Heart left ventricle (tissue), 16 donors: ENCODE results near the gene PXT1. TPM values are rescaled to one million over a fixed set of nuclear protein-coding genes. Genes with fewer than 3 reads are reported as not detected.
"Not testable (repeated sequence)": the region's sequence is repeated elsewhere in the genome, so short reads cannot be mapped to it uniquely, and the experiment has no call there.

Source experiments
- ATAC-seq, 4 donors: fragments of 200-7000 bp; cut with Tn5 transposase; one replicate each; pipeline ENCODE4 v1.9.1; 2020 to 2022; ENCODE audit warnings: moderate library complexity in 4 of 4, mild to moderate bottlenecking in 3 of 4, moderate number of reproducible peaks in 1 of 4
- DNase-seq, 5 donors: peaks; one replicate each; pipeline ENCODE4 v3.0.0-alpha.2; 2020
- H3K27ac ChIP-seq, 12 donors: fragments of 200-600 bp; sonication (generic) in 4 of 12; one replicate each; pipeline versions ENCODE4 v1.5.0 to v1.8.0; 2016 to 2022; ENCODE audit warnings: mild to moderate bottlenecking in 2 of 12
- H3K27me3 ChIP-seq, 9 donors: fragments of 200-600 bp; sonication (generic) in 2 of 9; one replicate each; pipeline versions ENCODE4 v1.5.1 to v1.8.0; 2016 to 2022; ENCODE audit warnings: mild to moderate bottlenecking in 3 of 9
- H3K36me3 ChIP-seq, 9 donors: fragments of 200-600 bp; sonication (generic) in 2 of 9; one replicate each; pipeline versions ENCODE4 v1.5.0 to v1.8.0; 2018 to 2022; ENCODE audit warnings: mild to moderate bottlenecking in 2 of 9
- H3K4me1 ChIP-seq, 12 donors: fragments of 200-600 bp; sonication (generic) in 4 of 12; one replicate each; pipeline versions ENCODE4 v1.5.0 to v1.8.0; 2016 to 2022; ENCODE audit warnings: mild to moderate bottlenecking in 3 of 12
- H3K4me3 ChIP-seq, 12 donors: fragments of 200-600 bp; sonication (generic) in 4 of 12; one replicate each; pipeline versions ENCODE4 v1.5.0 to v1.8.0; 2017 to 2022; ENCODE audit warnings: mild to moderate bottlenecking in 9 of 12, moderate library complexity in 4 of 12
- H3K9me3 ChIP-seq, 12 donors: fragments of 200-600 bp; sonication (generic) in 4 of 12; one replicate each; pipeline versions ENCODE4 v1.5.0 to v1.8.0; 2016 to 2022; ENCODE audit warnings: mild to moderate bottlenecking in 1 of 12
- POLR2A ChIP-seq, 2 donors: fragments of 450-650 bp; IDR thresholded peaks; one replicate each; pipeline ENCODE4 v1.6.1; 2017; ENCODE audit warnings: antibody characterized with exemption in 2 of 2, mild to moderate bottlenecking in 2 of 2, moderate library complexity in 2 of 2
- WGBS, 4 donors: extraction: QIAGEN DNeasy Blood & Tissue Kit in 2 of 4; methylation state at CpG; one replicate each; pipeline versions ENCODE4 v1.1.5 to v1.1.7; 2013 to 2018; 5-methylcytosine and 5-hydroxymethylcytosine counted together
- intact Hi-C, 10 donors: fragments of 100-400 bp; cut with DNase I; formaldehyde crosslinking; loops; one replicate each; pipeline versions ENCODE4 v1.11.1 to v1.14.2; 2022
- polyA plus RNA-seq, 2 donors: library from polyadenylated mRNA; stranded (reverse); fragments of 200-250 nt; gene quantifications; one replicate each; pipeline ENCODE4 v1.2.3, GENCODE V29; 2013
- total RNA-seq, 9 donors: library from RNA; depleted of rRNA in 2 of 9; stranded (reverse); fragments of >200 nt in 2 of 9; fragmentation: NEBNext Ultra II Directional in 3 of 9; extraction: Animal tissue kit (Norgen Biotek cat#: 25700) in 3 of 9; gene quantifications; one replicate each; pipeline versions ENCODE4 v1.1.0 to v1.2.4, GENCODE V29; 2016 to 2023
- TF ChIP-seq, protein P1 (sequence below), 12 donors: fragments of 200-600 bp; sonication (generic) in 4 of 12; IDR thresholded peaks; one replicate each; pipeline versions ENCODE4 v1.5.0 to v1.8.0; 2018 to 2022; ENCODE audit warnings: antibody characterized with exemption in 12 of 12, mild to moderate bottlenecking in 5 of 12
- donor health status: ischemic (EF 13 %, LVEDD 7.1; RV severe dilation, severe dysfunction).
- donor health status: healthy with polysubstance abuse.
- donor health status: DM: no; HTN: yes; CAD: no.
- donor health status: DM: no; HTN: no; CAD: no.
- donor health status: ischemic (EF 25% LVEDD 6.9; RV normal size, moderate dysfunction).
- donor health status: ischemic (EF 25% LVEDD 5.7; RV mildly dilated, moderate dysfunction).
- donor health status: healthy.
- donor health status: DM: yes; HTN: yes; CAD: no.
- donor health status: ischemic (EF 35%, LVEDD 5.7; RV mildly dilated, moderate dysfunction).
- donor health status: nonischemic (EF 11% LVEDD 7.7; RV severe dilation, severe dysfunction).
- donor health status: DM: yes; HTN: yes; CAD: no.
- donor health status: PGD.
- donor health status: ischemic (EF 29% LVEDD 5.4; RV normal size, mild dysfunction).
- donor health status: nonischemic (EF 23%, LVEDD 6.1; RV moderate dilation, normal function).

The PXT1 gene
- total and polyA plus RNA-seq, 11 donors, result 0.11 to 0.59 (median 0.32) TPM; not detected in 5

DNA sequence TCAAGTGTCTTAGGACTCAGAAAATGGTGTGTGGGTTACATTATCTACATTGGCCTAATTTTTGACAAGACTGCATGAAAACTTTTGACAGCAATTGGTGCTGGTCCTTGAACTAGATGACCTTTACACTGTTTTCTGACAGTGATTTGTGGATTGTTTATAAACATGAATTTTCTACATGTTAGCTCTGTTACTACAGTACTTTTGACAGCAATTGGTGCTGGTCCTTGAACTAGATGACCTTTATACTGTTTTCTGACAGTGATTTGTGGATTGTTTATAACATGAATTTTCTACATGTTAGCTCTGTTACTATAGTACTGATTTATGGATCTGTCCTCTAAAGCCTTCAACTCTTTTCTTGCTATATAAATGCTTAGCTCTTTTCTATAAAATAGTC is 16.8 kb upstream of the PXT1 start:
- no peak overlapping the region for H3K27ac ChIP-seq
- DNase-seq (no peak), ATAC-seq (no peak)
- H3K4me3 ChIP-seq, result no peak overlapping the region
- H3K9me3 ChIP-seq, result no peaks in the 10 kb centered on the region
- intact Hi-C loops, result no loop called here
- H3K27me3 ChIP-seq, result no peaks in the 10 kb centered on the region
- TF ChIP-seq, protein P1, sequence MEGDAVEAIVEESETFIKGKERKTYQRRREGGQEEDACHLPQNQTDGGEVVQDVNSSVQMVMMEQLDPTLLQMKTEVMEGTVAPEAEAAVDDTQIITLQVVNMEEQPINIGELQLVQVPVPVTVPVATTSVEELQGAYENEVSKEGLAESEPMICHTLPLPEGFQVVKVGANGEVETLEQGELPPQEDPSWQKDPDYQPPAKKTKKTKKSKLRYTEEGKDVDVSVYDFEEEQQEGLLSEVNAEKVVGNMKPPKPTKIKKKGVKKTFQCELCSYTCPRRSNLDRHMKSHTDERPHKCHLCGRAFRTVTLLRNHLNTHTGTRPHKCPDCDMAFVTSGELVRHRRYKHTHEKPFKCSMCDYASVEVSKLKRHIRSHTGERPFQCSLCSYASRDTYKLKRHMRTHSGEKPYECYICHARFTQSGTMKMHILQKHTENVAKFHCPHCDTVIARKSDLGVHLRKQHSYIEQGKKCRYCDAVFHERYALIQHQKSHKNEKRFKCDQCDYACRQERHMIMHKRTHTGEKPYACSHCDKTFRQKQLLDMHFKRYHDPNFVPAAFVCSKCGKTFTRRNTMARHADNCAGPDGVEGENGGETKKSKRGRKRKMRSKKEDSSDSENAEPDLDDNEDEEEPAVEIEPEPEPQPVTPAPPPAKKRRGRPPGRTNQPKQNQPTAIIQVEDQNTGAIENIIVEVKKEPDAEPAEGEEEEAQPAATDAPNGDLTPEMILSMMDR (IDR thresholded peaks at IDR 0.05), result no peak
- no peak for TF ChIP-seq POLR2A (IDR thresholded peaks at IDR 0.05)
- no peaks in the 10 kb centered on the region for H3K36me3 ChIP-seq
- H3K4me1 ChIP-seq, result peaks cover 0 to 45% (median 11%) of the 10 kb centered on the region in 12 donors

DNA sequence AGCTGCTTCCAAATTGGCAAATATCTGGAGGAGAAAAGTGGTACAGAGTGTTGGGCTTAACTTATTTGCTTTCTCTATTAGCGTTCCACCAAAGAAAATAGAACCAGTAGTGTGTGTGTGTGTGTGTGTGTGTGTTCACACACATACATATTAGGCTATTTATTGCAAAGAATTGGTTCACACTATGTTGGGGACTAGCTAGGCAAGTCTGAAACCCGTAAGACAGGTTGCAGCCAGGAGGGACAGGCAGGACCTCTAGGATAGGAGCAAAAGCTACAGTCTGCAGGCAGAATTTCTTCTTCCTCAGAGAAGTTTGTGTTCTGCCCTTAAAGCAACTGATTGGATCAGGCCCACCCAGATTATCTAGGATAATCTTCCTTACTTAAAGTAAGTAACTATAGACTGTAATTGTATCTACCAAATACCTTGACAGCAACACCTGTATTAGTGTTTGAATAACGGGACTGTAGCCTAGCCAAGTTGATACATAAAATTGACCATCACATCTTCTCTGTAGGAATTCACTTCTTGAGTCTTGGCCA is 12.9 kb upstream of the PXT1 start:
- no peak for DNase-seq
- 91 to 96% (median 93%) methylated on average over 3 of the region's 3 CpGs for WGBS, 4 donors

DNA sequence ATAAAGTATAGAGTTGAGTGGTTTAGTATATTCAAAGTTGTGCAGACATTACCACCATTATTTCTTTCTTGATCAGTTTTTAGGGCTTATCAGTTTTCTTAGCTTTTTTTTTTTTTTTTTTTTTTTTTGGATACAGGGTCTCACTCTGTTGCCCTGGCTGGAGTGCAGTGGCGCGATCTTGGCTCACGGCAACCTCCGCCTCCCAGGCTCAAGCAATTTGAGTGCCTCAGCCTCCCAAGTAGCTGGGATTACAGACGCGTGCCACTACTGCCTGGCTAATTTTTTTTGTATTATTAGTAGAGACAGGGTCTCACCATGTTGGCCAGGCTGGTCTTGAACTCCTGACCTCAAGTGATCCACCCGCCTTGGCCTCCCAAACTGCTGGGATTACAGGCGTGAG is 10.2 kb upstream of the PXT1 start:
- H3K4me3 ChIP-seq, H3K9me3 ChIP-seq, H3K27ac ChIP-seq, ATAC-seq, intact Hi-C loops, H3K4me1 ChIP-seq, H3K27me3 ChIP-seq, DNase-seq: not testable (repeated sequence)
- peaks cover 0 to 39% (median 21%) of the 10 kb centered on the region in 9 donors for H3K36me3 ChIP-seq
- 98 to 100% (median 98%) methylated on average over 8 of the region's 8 CpGs for WGBS, 4 donors

More for the DNA sequence above, 12.9 kb upstream of the PXT1 start:
- ATAC-seq, result no peak
- peaks cover 0 to 13% (median 3%) of the 10 kb centered on the region in 12 donors for H3K4me1 ChIP-seq
- H3K27me3 ChIP-seq, result no peaks in the 10 kb centered on the region
- peaks cover 0 to 27% (median 17%) of the 10 kb centered on the region in 9 donors for H3K36me3 ChIP-seq
- no peak for TF ChIP-seq POLR2A (IDR thresholded peaks at IDR 0.05)
- TF ChIP-seq, protein P1 (IDR thresholded peaks at IDR 0.05), result no peak
- no peak overlapping the region for H3K27ac ChIP-seq
- intact Hi-C loops, result no loop called here
- no peak overlapping the region for H3K4me3 ChIP-seq
- no peaks in the 10 kb centered on the region for H3K9me3 ChIP-seq

GRCh38 chr6:36449173-36449572 is 6.5 kb upstream of the PXT1 start:
- not testable (repeated sequence) for H3K9me3 ChIP-seq, H3K27me3 ChIP-seq, ATAC-seq, H3K4me3 ChIP-seq, H3K27ac ChIP-seq, DNase-seq
- 96 to 99% (median 98%) methylated on average over 10 of the region's 10 CpGs for WGBS, 4 donors
- peaks cover 5 to 24% (median 16%) of the 10 kb centered on the region in 12 donors for H3K4me1 ChIP-seq
- H3K36me3 ChIP-seq, result peaks cover 0 to 39% (median 21%) of the 10 kb centered on the region in 9 donors
- intact Hi-C loops, result loop anchor here in 4 of 10 donors (5.0 to 10.0 kb wide), 3 partner anchors 96 to 146 kb away; partner anchors contain the start of genes SRSF3 (in 2 of the 4) and STK38 (in 2 of the 4)

GRCh38 chr6:36445621-36446020 is 3.0 kb upstream of the PXT1 start:
- no peak for ATAC-seq
- intact Hi-C loops, result loop anchor here in 4 of 10 donors (2.0 to 10.0 kb wide), 4 partner anchors 99 to 149 kb away; partner anchors contain the start of genes STK38 (in 3 of the 4) and SRSF3 (in 2 of the 4)
- Histone ChIP-seq H3K27ac (peak overlapping the region in 1 of 12 donors; percentile 40), H3K9me3 (peaks cover 0 to 6% (median 0%) of the 10 kb centered on the region in 12 donors), H3K4me3 (no peak overlapping the region), H3K27me3 (no peaks in the 10 kb centered on the region), H3K36me3 (peaks cover 0 to 12% (median 0%) of the 10 kb centered on the region in 9 donors), H3K4me1 (peaks cover 8 to 48% (median 34%) of the 10 kb centered on the region in 12 donors)
- no peak for DNase-seq
- TF ChIP-seq, protein P1 (IDR thresholded peaks at IDR 0.05), result no peak
- TF ChIP-seq POLR2A (IDR thresholded peaks at IDR 0.05), result no peak
